Right lobe of liver (tissue), 4 donors: ENCODE results near the gene MMRN2.

ENCODE experiments used
- CTCF ChIP-seq, 4 donors: fragments of 200-600 bp in 3 of 4; fragments of 450-650 bp in 1 of 4; IDR thresholded peaks; one replicate each; pipeline versions ENCODE4 v1.5.1 to v1.8.0; 2016 to 2022; ENCODE audit warnings: antibody characterized with exemption in 4 of 4, mild to moderate bottlenecking in 2 of 4
- POLR2A ChIP-seq: fragments of 450-650 bp; IDR thresholded peaks from one replicate; pipeline ENCODE4 v1.6.1; 2017; ENCODE audit warnings: antibody characterized with exemption, mild to moderate bottlenecking
- donor health status: DM: no; HTN: no; CAD: no.
- donor health status: DM: no; HTN: no; CAD: no.
- donor health status: DM: no; HTN: yes; CAD: no.

DNA sequence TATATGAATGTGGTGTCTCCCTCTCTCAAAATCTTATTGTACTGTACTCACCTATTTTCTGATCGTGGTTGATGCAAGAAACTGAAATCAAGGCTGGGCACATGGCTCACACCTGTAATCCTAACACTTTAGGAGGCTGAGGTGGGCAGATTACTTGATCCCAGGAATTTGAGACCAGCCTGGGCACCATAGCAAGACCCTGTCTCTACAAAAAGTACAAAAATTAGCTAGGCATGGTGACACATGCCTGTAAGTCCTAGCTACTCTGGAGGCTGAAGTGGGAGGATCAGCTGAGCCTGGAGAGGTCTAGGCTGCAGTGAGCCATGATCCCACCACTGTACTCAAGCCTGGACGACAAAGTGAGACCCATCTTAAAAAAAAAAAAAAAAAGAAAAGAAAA, 16.0 kb downstream of the MMRN2 start:
- TF ChIP-seq CTCF (IDR thresholded peaks at IDR 0.05) (no peak), POLR2A (no peak)
